HL-60 (cell line): ENCODE measurements around the gene SORBS2.

ENCODE experiments used
- GABPA ChIP-seq: IDR thresholded peaks from 2 replicates; pipeline ENCODE4 v1.6.1; 2012; ENCODE audit warnings: low read depth
- POLR2AphosphoS5 ChIP-seq: IDR thresholded peaks from 2 replicates; pipeline ENCODE4 v1.6.1; 2012; ENCODE audit warnings: low read depth
- SPI1 ChIP-seq: IDR thresholded peaks from 2 replicates; pipeline ENCODE4 v1.6.1; 2012; ENCODE audit warnings: low read depth, mild to moderate bottlenecking, borderline replicate concordance
- TF ChIP-seq, protein P1 (sequence below): IDR thresholded peaks from one replicate; pipeline ENCODE4 v1.5.1; 2011; ENCODE audit warnings: low read length, control low read depth, inconsistent platforms; ENCODE audit not compliant: insufficient read depth
- TF ChIP-seq, protein P2 (sequence below): IDR thresholded peaks from 2 replicates; pipeline ENCODE4 v1.6.1; 2012; ENCODE audit warnings: low read depth; ENCODE audit not compliant: insufficient replicate concordance

DNA sequence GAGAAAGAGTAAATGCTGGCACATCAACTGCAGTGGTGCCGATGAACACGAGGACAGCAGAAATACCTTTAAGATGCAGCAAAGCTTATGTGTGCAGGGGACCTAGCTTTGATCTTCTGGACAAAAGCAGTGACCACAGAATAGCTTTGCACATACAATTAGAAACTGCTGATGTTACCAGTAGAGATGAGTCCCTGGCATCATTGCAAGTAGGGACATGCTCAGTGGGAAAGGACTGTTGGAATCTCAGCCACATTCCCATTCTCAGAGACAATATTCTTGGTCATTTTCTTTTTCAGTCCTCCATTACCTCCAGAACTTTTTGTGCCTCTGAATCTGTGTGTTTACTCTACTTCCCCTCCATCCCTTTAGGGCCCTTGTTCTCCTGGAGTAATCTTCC, 259.7 kb downstream of the SORBS2 start:
- TF ChIP-seq, protein P1, sequence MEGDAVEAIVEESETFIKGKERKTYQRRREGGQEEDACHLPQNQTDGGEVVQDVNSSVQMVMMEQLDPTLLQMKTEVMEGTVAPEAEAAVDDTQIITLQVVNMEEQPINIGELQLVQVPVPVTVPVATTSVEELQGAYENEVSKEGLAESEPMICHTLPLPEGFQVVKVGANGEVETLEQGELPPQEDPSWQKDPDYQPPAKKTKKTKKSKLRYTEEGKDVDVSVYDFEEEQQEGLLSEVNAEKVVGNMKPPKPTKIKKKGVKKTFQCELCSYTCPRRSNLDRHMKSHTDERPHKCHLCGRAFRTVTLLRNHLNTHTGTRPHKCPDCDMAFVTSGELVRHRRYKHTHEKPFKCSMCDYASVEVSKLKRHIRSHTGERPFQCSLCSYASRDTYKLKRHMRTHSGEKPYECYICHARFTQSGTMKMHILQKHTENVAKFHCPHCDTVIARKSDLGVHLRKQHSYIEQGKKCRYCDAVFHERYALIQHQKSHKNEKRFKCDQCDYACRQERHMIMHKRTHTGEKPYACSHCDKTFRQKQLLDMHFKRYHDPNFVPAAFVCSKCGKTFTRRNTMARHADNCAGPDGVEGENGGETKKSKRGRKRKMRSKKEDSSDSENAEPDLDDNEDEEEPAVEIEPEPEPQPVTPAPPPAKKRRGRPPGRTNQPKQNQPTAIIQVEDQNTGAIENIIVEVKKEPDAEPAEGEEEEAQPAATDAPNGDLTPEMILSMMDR, result no peak
- TF ChIP-seq POLR2AphosphoS5, result no peak
- TF ChIP-seq, protein P2, sequence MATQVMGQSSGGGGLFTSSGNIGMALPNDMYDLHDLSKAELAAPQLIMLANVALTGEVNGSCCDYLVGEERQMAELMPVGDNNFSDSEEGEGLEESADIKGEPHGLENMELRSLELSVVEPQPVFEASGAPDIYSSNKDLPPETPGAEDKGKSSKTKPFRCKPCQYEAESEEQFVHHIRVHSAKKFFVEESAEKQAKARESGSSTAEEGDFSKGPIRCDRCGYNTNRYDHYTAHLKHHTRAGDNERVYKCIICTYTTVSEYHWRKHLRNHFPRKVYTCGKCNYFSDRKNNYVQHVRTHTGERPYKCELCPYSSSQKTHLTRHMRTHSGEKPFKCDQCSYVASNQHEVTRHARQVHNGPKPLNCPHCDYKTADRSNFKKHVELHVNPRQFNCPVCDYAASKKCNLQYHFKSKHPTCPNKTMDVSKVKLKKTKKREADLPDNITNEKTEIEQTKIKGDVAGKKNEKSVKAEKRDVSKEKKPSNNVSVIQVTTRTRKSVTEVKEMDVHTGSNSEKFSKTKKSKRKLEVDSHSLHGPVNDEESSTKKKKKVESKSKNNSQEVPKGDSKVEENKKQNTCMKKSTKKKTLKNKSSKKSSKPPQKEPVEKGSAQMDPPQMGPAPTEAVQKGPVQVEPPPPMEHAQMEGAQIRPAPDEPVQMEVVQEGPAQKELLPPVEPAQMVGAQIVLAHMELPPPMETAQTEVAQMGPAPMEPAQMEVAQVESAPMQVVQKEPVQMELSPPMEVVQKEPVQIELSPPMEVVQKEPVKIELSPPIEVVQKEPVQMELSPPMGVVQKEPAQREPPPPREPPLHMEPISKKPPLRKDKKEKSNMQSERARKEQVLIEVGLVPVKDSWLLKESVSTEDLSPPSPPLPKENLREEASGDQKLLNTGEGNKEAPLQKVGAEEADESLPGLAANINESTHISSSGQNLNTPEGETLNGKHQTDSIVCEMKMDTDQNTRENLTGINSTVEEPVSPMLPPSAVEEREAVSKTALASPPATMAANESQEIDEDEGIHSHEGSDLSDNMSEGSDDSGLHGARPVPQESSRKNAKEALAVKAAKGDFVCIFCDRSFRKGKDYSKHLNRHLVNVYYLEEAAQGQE, result no peak
- TF ChIP-seq SPI1, result no peak
- no peak for TF ChIP-seq GABPA
